BLaER1 treated with 17β-estradiol and CSF1 and Interleukin-3, amounts not matched to agents 10 nM and 100 nM (cell line): ENCODE measurements around the gene MBNL2.
A peak's percentile ranks its signal among the peaks of the same experiment; 100 is the strongest.

Source experiments
- H3K27ac ChIP-seq, 11 experiments: shearing (Covaris generic); formaldehyde crosslinking; 2 replicates each; pipeline ENCODE4 v1.8.1; 2022
- H3K27me3 ChIP-seq, 11 experiments: shearing (Covaris generic); formaldehyde crosslinking; 2 replicates each; pipeline ENCODE4 v1.8.1; 2022
- H3K36me3 ChIP-seq, 11 experiments: shearing (Covaris generic); formaldehyde crosslinking; 2 replicates each; pipeline ENCODE4 v1.8.1; 2022
- H3K4me1 ChIP-seq, 10 experiments: shearing (Covaris generic); formaldehyde crosslinking; 2 replicates each; pipeline ENCODE4 v1.8.1; 2022
- H3K4me2 ChIP-seq, 11 experiments: shearing (Covaris generic); formaldehyde crosslinking; 2 replicates each; pipeline ENCODE4 v1.8.1; 2022
- H3K4me3 ChIP-seq, 10 experiments: shearing (Covaris generic); formaldehyde crosslinking; 2 replicates each; pipeline ENCODE4 v1.8.1; 2022
- H3K9ac ChIP-seq, 11 experiments: shearing (Covaris generic); formaldehyde crosslinking; 2 replicates each; pipeline ENCODE4 v1.8.1; 2022
- H3K9me3 ChIP-seq, 11 experiments: shearing (Covaris generic); formaldehyde crosslinking; replicated peaks in 1 of 11; 2 replicates each; pipeline ENCODE4 v1.8.1; 2022
- H4K20me1 ChIP-seq, 11 experiments: shearing (Covaris generic); formaldehyde crosslinking; 2 replicates each; pipeline ENCODE4 v1.8.1; 2022
- Cebpa-rat ChIP-seq, 11 experiments: shearing (Covaris generic); IDR thresholded peaks; 2 replicates each; pipeline ENCODE4 v1.8.1; 2022

MBNL2 gene

GRCh38 chr13:97423300-97424045, 201.3 kb downstream of the MBNL2 start:
- H3K9me3 ChIP-seq: peaks cover 0 to 5% (median 0%) of the 10 kb centered on the region in 11 experiments; a peak in 3 of 22 replicates
- TF ChIP-seq Cebpa-rat (IDR thresholded peaks at IDR 0.05): no peak

GRCh38 chr13:97425590-97425989, 203.5 kb downstream of the MBNL2 start:
- Histone ChIP-seq H3K4me3 (no peak overlapping the region), H3K36me3 (no peaks in the 10 kb centered on the region), H3K27ac (no peak overlapping the region), H3K4me2 (no peak overlapping the region), H3K27me3 (no peaks in the 10 kb centered on the region), H3K4me1 (peaks cover 0 to 17% (median 0%) of the 10 kb centered on the region in 10 experiments; a peak in 4 of 20 replicates), H4K20me1 (no peaks in the 10 kb centered on the region), H3K9ac (no peak overlapping the region), H3K9me3 (peaks cover 0 to 3% (median 0%) of the 10 kb centered on the region in 11 experiments; a peak in 3 of 22 replicates)
- no peak for TF ChIP-seq Cebpa-rat (IDR thresholded peaks at IDR 0.05)

More at GRCh38 chr13:97423300-97424045, 201.3 kb downstream of the MBNL2 start:
- H3K4me1 ChIP-seq: peaks cover 0 to 9% (median 0%) of the 10 kb centered on the region in 10 experiments; a peak in 2 of 20 replicates
- no peak overlapping the region for H3K27ac ChIP-seq
- H3K4me2 ChIP-seq: no peak overlapping the region
- H4K20me1 ChIP-seq: no peaks in the 10 kb centered on the region
- H3K27me3 ChIP-seq: no peaks in the 10 kb centered on the region
- no peak overlapping the region for H3K4me3 ChIP-seq
- H3K36me3 ChIP-seq: no peaks in the 10 kb centered on the region
- no peak overlapping the region for H3K9ac ChIP-seq

GRCh38 chr13:97426695-97427094, 204.6 kb downstream of the MBNL2 start:
- Histone ChIP-seq H3K4me3 (no peak overlapping the region), H3K4me1 (peaks cover 0 to 17% (median under 1%) of the 10 kb centered on the region in 10 experiments; a peak in 5 of 20 replicates), H3K9ac (no peak overlapping the region), H3K36me3 (no peaks in the 10 kb centered on the region), H3K27me3 (no peaks in the 10 kb centered on the region), H3K9me3 (peaks cover 0 to 8% (median 3%) of the 10 kb centered on the region in 11 experiments; a peak in 10 of 22 replicates), H3K27ac (no peak overlapping the region), H4K20me1 (no peaks in the 10 kb centered on the region), H3K4me2 (no peak overlapping the region)
- no peak for TF ChIP-seq Cebpa-rat (IDR thresholded peaks at IDR 0.05)

DNA sequence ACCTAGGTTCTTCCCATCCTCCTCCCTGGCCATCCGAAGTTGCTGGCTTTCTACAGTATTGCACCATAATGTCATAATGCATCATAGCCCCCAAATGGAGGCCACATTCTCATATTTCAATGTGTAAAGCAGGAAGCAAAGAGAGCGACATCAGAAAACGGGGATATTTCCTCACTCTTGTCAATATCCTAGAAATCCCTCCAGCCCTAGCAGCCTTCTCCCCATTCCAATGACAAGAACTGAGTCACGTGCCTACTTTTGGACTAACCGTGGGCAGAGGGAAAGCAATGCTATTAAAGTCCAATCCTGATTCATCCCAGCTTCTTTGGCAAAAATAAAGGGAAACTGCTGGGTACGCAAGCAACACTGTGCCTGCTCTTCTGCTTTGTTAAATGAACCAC, 207.5 kb downstream of the MBNL2 start:
- Histone ChIP-seq H3K27me3 (no peaks in the 10 kb centered on the region), H3K9ac (no peak overlapping the region), H3K27ac (no peak overlapping the region), H3K9me3 (peaks cover 0 to 20% (median 8%) of the 10 kb centered on the region in 11 experiments; a peak in 9 of 22 replicates), H3K36me3 (no peaks in the 10 kb centered on the region), H3K4me3 (no peak overlapping the region), H3K4me2 (peak overlapping the region in 2 of 11 experiments; percentile 4 to 8; a peak in 1 of 22 replicates), H4K20me1 (peaks cover 0 to 2% (median 0%) of the 10 kb centered on the region in 11 experiments; a peak in 2 of 22 replicates), H3K4me1 (peaks cover 0 to 14% (median 6%) of the 10 kb centered on the region in 10 experiments; a peak in 12 of 20 replicates)
- TF ChIP-seq Cebpa-rat (IDR thresholded peaks at IDR 0.05): 0 out of 22 replicates have a peak, but pooled peaks of 1 of the 11 experiments have one; percentile 9

GRCh38 chr13:97430296-97430695, 208.2 kb downstream of the MBNL2 start:
- H3K9ac ChIP-seq: no peak overlapping the region
- H3K4me3 ChIP-seq: no peak overlapping the region
- peaks cover 0 to 14% (median 6%) of the 10 kb centered on the region in 10 experiments; a peak in 12 of 20 replicates for H3K4me1 ChIP-seq
- TF ChIP-seq Cebpa-rat (IDR thresholded peaks at IDR 0.05): no peak
- H3K4me2 ChIP-seq: no peak overlapping the region
- H3K9me3 ChIP-seq: peaks cover 0 to 20% (median 8%) of the 10 kb centered on the region in 11 experiments; a peak in 9 of 22 replicates
- no peaks in the 10 kb centered on the region for H3K27me3 ChIP-seq
- H4K20me1 ChIP-seq: peaks cover 0 to 6% (median 0%) of the 10 kb centered on the region in 11 experiments; a peak in 4 of 22 replicates
- H3K27ac ChIP-seq: no peak overlapping the region
- no peaks in the 10 kb centered on the region for H3K36me3 ChIP-seq

DNA sequence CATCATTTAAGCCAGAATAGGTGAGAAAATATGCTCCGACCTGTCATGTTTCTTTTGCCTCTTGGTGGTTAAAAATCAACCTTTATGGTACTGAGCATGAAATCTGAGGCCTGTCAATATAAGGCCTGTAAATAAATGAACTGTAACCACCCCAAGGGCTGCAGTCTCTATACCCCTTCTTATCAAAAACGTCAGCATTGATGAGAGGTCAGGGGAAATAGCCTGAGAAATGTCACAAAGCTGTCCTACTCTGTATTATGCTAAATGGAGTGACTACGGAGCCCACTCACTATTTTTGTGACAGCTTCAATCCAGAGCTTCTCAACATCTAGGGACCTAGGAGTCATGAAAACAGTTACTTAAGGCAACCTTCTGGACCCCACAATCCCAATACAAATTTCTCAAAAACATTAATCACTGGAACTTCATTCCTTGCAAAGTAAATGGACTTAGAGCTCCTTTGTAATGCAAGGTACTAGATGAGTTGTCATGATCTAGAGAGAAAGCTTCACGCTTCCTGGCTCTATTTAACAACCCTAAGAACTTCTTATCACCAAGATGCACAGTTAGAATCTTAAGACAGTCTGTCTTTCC, 209.1 kb downstream of the MBNL2 start:
- Histone ChIP-seq H3K9me3 (peaks cover 0 to 20% (median 8%) of the 10 kb centered on the region in 11 experiments; a peak in 9 of 22 replicates), H4K20me1 (peaks cover 0 to 13% (median 7%) of the 10 kb centered on the region in 11 experiments; a peak in 14 of 22 replicates), H3K4me2 (peak overlapping the region in 7 of 11 experiments; percentile 21 to 77 (median 71); a peak in 11 of 22 replicates), H3K4me1 (peaks cover 1 to 22% (median 13%) of the 10 kb centered on the region in 10 experiments; a peak in 19 of 20 replicates), H3K27me3 (no peaks in the 10 kb centered on the region), H3K27ac (no peak overlapping the region), H3K36me3 (peaks cover 0 to 1% (median 0%) of the 10 kb centered on the region in 11 experiments; a peak in 4 of 22 replicates), H3K4me3 (peak overlapping the region in 1 of 10 experiments; percentile 21; a peak in 1 of 20 replicates), H3K9ac (no peak overlapping the region)
- no peak for TF ChIP-seq Cebpa-rat (IDR thresholded peaks at IDR 0.05)

- peak overlapping the region; percentile 72 to 89 (median 83) for H3K4me3 ChIP-seq
These were observed 210.2 kb downstream of the MBNL2 start for GRCh38 chr13:97432232-97432916.

More at GRCh38 chr13:97432232-97432916, 210.2 kb downstream of the MBNL2 start:
- Histone ChIP-seq H3K9me3 (peaks cover 0 to 20% (median 8%) of the 10 kb centered on the region in 11 experiments; a peak in 9 of 22 replicates), H3K27me3 (no peaks in the 10 kb centered on the region), H3K27ac (peak overlapping the region in 10 of 11 experiments; percentile 25 to 99 (median 94); a peak in 19 of 22 replicates), H3K4me2 (peak overlapping the region; percentile 67 to 86 (median 72)), H4K20me1 (peaks cover 0 to 23% (median 14%) of the 10 kb centered on the region in 11 experiments; a peak in 14 of 22 replicates), H3K36me3 (peaks cover 0 to 12% (median 3%) of the 10 kb centered on the region in 11 experiments; a peak in 8 of 22 replicates), H3K9ac (peak overlapping the region; percentile 55 to 97 (median 69); a peak in 20 of 22 replicates), H3K4me1 (peaks cover 7 to 29% (median 23%) of the 10 kb centered on the region in 10 experiments)
- TF ChIP-seq Cebpa-rat (IDR thresholded peaks at IDR 0.05): no peak
